GM12878 (cell line): ENCODE data around the gene ADAMTS2. TPM values are rescaled to one million over a fixed set of nuclear protein-coding genes. Genes with fewer than 3 reads are reported as not detected.

Experiments used
- ATAC-seq: fragments of 200-7000 bp; cut with Tn5 transposase; 3 replicates; pipeline ENCODE4 v1.9.1; 2020; ENCODE audit warnings: mild to moderate bottlenecking, moderate library complexity
- BruUV-seq: library from RNA; stranded (reverse); fragments of 400-500 nt; replicated peaks from 2 replicates; lab custom pipeline; 2021; lab: Mats Ljungman, UMichigan
- CTCF ChIA-PET: fragments of 300-600 bp; sonication (Branson Sonifier 250); formaldehyde crosslinking; extraction: SDS; loops from one replicate; lab custom pipeline; 2021; ENCODE audit warnings: inconsistent platforms; lab: Yijun Ruan, JAX
- POLR2A ChIA-PET: fragments of 350-600 bp; formaldehyde crosslinking; extraction: SDS; loops from one replicate; lab custom pipeline; 2021; ENCODE audit warnings: inconsistent platforms; lab: Charles Lee
- RAD21 ChIA-PET: fragments of 300-600 bp; sonication (Branson Sonifier 250); formaldehyde crosslinking; loops from one replicate; lab custom pipeline; 2023; ENCODE audit warnings: antibody characterized with exemption; ENCODE audit not compliant: unreplicated experiment; lab: Charles Lee
- SMC1A ChIA-PET: fragments of 300-600 bp; sonication (Branson Sonifier 250); formaldehyde crosslinking; loops from one replicate; lab custom pipeline; 2023; ENCODE audit not compliant: unreplicated experiment, uncharacterized antibody; lab: Charles Lee
- DNase-seq: peaks from one replicate; pipeline ENCODE4 v3.0.0-alpha.2; 2011; ENCODE audit warnings: low read depth, low spot score
- FAIRE-seq: peaks from 3 replicates; lab custom pipeline; 2011; peaks lifted over from hg19 to GRCh38; lab: Jason Lieb, UNC
- H2AFZ ChIP-seq: 2 replicates; pipeline ENCODE4 v1.6.0; 2011; ENCODE audit warnings: low read depth, low read length, control low read depth; ENCODE audit not compliant: control insufficient read depth
- H3K27ac ChIP-seq: 2 replicates; pipeline ENCODE4 v1.5.1; 2011; ENCODE audit warnings: control low read depth; ENCODE audit not compliant: control insufficient read depth, insufficient read depth
- H3K27me3 ChIP-seq, 2 experiments: replicated peaks in 1 of 2; 2 replicates each; pipeline versions ENCODE4 v1.6.0 to v1.6.1; 2011; ENCODE audit warnings: low read length in 1 of 2; ENCODE audit not compliant: control insufficient read depth in 2 of 2, insufficient read depth in 2 of 2
- H3K36me3 ChIP-seq, 2 experiments: 2 replicates each; pipeline ENCODE4 v1.5.1; 2011; ENCODE audit warnings: low read length in 1 of 2; ENCODE audit not compliant: control insufficient read depth in 2 of 2, insufficient read depth in 2 of 2
- H3K4me1 ChIP-seq: 2 replicates; pipeline ENCODE4 v1.6.1; 2011; ENCODE audit warnings: mild to moderate bottlenecking, low read length, moderate library complexity, mixed read lengths; ENCODE audit not compliant: control insufficient read depth, insufficient read depth
- H3K4me2 ChIP-seq: 2 replicates; pipeline ENCODE4 v1.6.0; 2011; ENCODE audit warnings: control low read depth; ENCODE audit not compliant: control insufficient read depth, insufficient read depth
- H3K4me3 ChIP-seq: fragments of 200-600 bp; sonication (generic); 2 replicates; pipeline ENCODE4 v1.5.1; 2016
- H3K79me2 ChIP-seq: 2 replicates; pipeline ENCODE4 v1.6.0; 2011; ENCODE audit warnings: low read length; ENCODE audit not compliant: control insufficient read depth, insufficient read depth
- H3K9ac ChIP-seq: 2 replicates; pipeline ENCODE4 v1.8.0; 2011; ENCODE audit warnings: low read length, control low read depth, mixed read lengths; ENCODE audit not compliant: control insufficient read depth, insufficient read depth
- H3K9me3 ChIP-seq: replicated peaks from 3 replicates; pipeline ENCODE4 v1.5.1; 2011; ENCODE audit warnings: mild to moderate bottlenecking, low read length; ENCODE audit not compliant: control insufficient read depth, insufficient read depth
- H4K20me1 ChIP-seq: 2 replicates; pipeline ENCODE4 v1.6.0; 2011; ENCODE audit not compliant: control insufficient read depth, insufficient read depth
- BCL11A ChIP-seq: IDR thresholded peaks from 2 replicates; pipeline ENCODE4 v1.6.1; 2011; ENCODE audit warnings: low read depth, low read length
- CBFB ChIP-seq: IDR thresholded peaks from 2 replicates; pipeline ENCODE4 v1.6.1; 2016; ENCODE audit warnings: antibody characterized with exemption, low read depth
- DPF2 ChIP-seq: fragments of 450-650 bp; IDR thresholded peaks from 2 replicates; pipeline ENCODE4 v1.6.1; 2017; ENCODE audit warnings: mild to moderate bottlenecking
- KLF5 ChIP-seq: fragments of 450-650 bp; IDR thresholded peaks from 2 replicates; pipeline ENCODE4 v1.6.1; 2014; ENCODE audit warnings: mild to moderate bottlenecking; ENCODE audit not compliant: partially characterized antibody
- LARP7 ChIP-seq: fragments of 450-650 bp; IDR thresholded peaks from 2 replicates; pipeline ENCODE4 v1.6.1; 2017; ENCODE audit warnings: mild to moderate bottlenecking
- NFXL1 ChIP-seq: fragments of 450-650 bp; IDR thresholded peaks from 2 replicates; pipeline ENCODE4 v1.6.1; 2017; ENCODE audit warnings: antibody characterized with exemption, mild to moderate bottlenecking, borderline replicate concordance
- PAX5 ChIP-seq: IDR thresholded peaks from 2 replicates; pipeline ENCODE4 v1.6.1; 2011; ENCODE audit warnings: low read depth, low read length, borderline replicate concordance
- SMAD1 ChIP-seq: fragments of 450-650 bp; IDR thresholded peaks from 2 replicates; pipeline ENCODE4 v1.6.1; 2018; ENCODE audit warnings: mild to moderate bottlenecking, low read depth; ENCODE audit not compliant: partially characterized antibody
- TARDBP ChIP-seq: IDR thresholded peaks from 2 replicates; pipeline ENCODE4 v1.6.1; 2016; ENCODE audit warnings: borderline replicate concordance
- YY1 ChIP-seq: IDR thresholded peaks from 2 replicates; pipeline ENCODE4 v1.6.1; 2011; ENCODE audit warnings: low read depth, mild to moderate bottlenecking, low read length
- ZNF622 ChIP-seq: fragments of 450-650 bp; IDR thresholded peaks from 2 replicates; pipeline ENCODE4 v1.6.1; 2017; ENCODE audit warnings: mild to moderate bottlenecking, inconsistent platforms
- WGBS: methylation state at CpG from one replicate; pipeline ENCODE4 v1.1.6; 2016; ENCODE audit warnings: low lambda C conversion rate; ENCODE audit not compliant: insufficient replicate concordance, insufficient coverage; ENCODE audit errors: missing lambda C conversion rate; 5-methylcytosine and 5-hydroxymethylcytosine counted together
- in situ Hi-C: fragments of 300-500 bp; cut with MboI; formaldehyde crosslinking; loops from 9 replicates; pipeline ENCODE4 v1.14.3; 2018; ENCODE audit warnings: mixed read lengths
- intact Hi-C: fragments of 100-400 bp; cut with micrococcal nuclease; formaldehyde crosslinking; loops from one replicate; pipeline ENCODE4 v1.14.2; 2022; ENCODE audit not compliant: unreplicated experiment
- polyA plus RNA-seq, 11 experiments: library from polyadenylated mRNA; depleted of rRNA in 4 of 11; unstranded in 6 of 11; stranded (reverse) in 5 of 11; fragments of >200 nt; fragmentation: Nextera tagmentation in 4 of 11; fragmentation: Illumina TruSeq in 1 of 11; extraction: Ambion mirVana in 4 of 11; extraction: Trizol in 1 of 11; gene quantifications; 1 replicate in 1 of 11; 2 replicates in 10 of 11; pipeline versions ENCODE4 v1.2.1 to v1.2.3, GENCODE V29; 2011 to 2016; ENCODE audit warnings: inconsistent platforms in 2 of 11, missing spikeins in 2 of 11, low read depth in 1 of 11
- total RNA-seq, 4 experiments: library from RNA; depleted of rRNA in 3 of 4; stranded (reverse); fragments of >200 nt in 3 of 4; fragmentation: Illumina TruSeq in 1 of 4; extraction: Trizol in 1 of 4; gene quantifications; 2 replicates each; pipeline versions ENCODE4 v1.2.1 to v1.2.3, GENCODE V29; 2013 to 2021
- TF ChIP-seq, protein P1 (sequence below): IDR thresholded peaks from 2 replicates; pipeline ENCODE4 v1.6.1; 2011; ENCODE audit warnings: borderline replicate concordance, low read depth, mild to moderate bottlenecking, moderate library complexity, low read length; ENCODE audit not compliant: insufficient read depth, poor library complexity, severe bottlenecking
- TF ChIP-seq, protein P2 (sequence below), 3 experiments: IDR thresholded peaks in 2 of 3; conservative IDR thresholded peaks in 1 of 3; 2 replicates each; pipeline ENCODE4 v1.5.1; 2011; ENCODE audit warnings: low read depth in 3 of 3, low read length in 3 of 3, mild to moderate bottlenecking in 3 of 3, control low read depth in 2 of 3, moderate library complexity in 2 of 3, inconsistent platforms in 1 of 3, mixed read lengths in 1 of 3; ENCODE audit not compliant: control insufficient read depth in 2 of 3, insufficient read depth in 1 of 3; ENCODE audit errors: extremely low read depth in 1 of 3

ADAMTS2 gene
- total and polyA plus RNA-seq, 10 of the 15 experiments (the other 5 are each of a cell fraction or from before 2014, with no cell fraction given), result 0.03 to 0.05 TPM; not detected in 8

GRCh38 chr5:179309751-179310320 is 35.4 kb downstream of the ADAMTS2 start:
- BruUV-seq, result no TSS peak
- CTCF ChIA-PET, result no interaction called here
- Histone ChIP-seq H3K27me3 (no peaks in the 10 kb centered on the region), H4K20me1 (no peaks in the 10 kb centered on the region), H2AFZ (no peak overlapping the region), H3K27ac (no peak overlapping the region), H3K9ac (no peak overlapping the region), H3K4me1 (no peaks in the 10 kb centered on the region), H3K9me3 (no peaks in the 10 kb centered on the region; the same call in 2 of the 3 replicates), H3K4me3 (no peak overlapping the region), H3K79me2 (no peaks in the 10 kb centered on the region), H3K4me2 (no peak overlapping the region), H3K36me3 (no peaks in the 10 kb centered on the region)
- intact Hi-C loops, result no loop called here
- no peak for FAIRE-seq
- 35% methylated on average over 10 of the region's 10 CpGs for WGBS
- POLR2A ChIA-PET, result no interaction called here
- in situ Hi-C loops, result no loop called here
- RAD21 ChIA-PET, result no interaction called here
- no peak for ATAC-seq
- SMC1A ChIA-PET, result no interaction called here
- no peak for DNase-seq
- TF ChIP-seq LARP7 (no peak), PAX5 (no peak), CBFB (no peak), DPF2 (no peak), NFXL1 (no peak), SMAD1 (no peak), BCL11A (no peak), YY1 (no peak), TARDBP (no peak), KLF5 (no peak), ZNF622 (no peak)
- TF ChIP-seq, protein P1, sequence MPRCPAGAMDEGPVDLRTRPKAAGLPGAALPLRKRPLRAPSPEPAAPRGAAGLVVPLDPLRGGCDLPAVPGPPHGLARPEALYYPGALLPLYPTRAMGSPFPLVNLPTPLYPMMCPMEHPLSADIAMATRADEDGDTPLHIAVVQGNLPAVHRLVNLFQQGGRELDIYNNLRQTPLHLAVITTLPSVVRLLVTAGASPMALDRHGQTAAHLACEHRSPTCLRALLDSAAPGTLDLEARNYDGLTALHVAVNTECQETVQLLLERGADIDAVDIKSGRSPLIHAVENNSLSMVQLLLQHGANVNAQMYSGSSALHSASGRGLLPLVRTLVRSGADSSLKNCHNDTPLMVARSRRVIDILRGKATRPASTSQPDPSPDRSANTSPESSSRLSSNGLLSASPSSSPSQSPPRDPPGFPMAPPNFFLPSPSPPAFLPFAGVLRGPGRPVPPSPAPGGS, result no peak
- TF ChIP-seq, protein P2, sequence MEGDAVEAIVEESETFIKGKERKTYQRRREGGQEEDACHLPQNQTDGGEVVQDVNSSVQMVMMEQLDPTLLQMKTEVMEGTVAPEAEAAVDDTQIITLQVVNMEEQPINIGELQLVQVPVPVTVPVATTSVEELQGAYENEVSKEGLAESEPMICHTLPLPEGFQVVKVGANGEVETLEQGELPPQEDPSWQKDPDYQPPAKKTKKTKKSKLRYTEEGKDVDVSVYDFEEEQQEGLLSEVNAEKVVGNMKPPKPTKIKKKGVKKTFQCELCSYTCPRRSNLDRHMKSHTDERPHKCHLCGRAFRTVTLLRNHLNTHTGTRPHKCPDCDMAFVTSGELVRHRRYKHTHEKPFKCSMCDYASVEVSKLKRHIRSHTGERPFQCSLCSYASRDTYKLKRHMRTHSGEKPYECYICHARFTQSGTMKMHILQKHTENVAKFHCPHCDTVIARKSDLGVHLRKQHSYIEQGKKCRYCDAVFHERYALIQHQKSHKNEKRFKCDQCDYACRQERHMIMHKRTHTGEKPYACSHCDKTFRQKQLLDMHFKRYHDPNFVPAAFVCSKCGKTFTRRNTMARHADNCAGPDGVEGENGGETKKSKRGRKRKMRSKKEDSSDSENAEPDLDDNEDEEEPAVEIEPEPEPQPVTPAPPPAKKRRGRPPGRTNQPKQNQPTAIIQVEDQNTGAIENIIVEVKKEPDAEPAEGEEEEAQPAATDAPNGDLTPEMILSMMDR (IDR thresholded peaks at IDR 0.05 in 2 of 3, conservative IDR thresholded peaks at IDR 0.05 in 1 of 3; ENCODE audit: control insufficient read depth in 2 of 3, extremely low read depth in 1 of 3, insufficient read depth in 1 of 3, low read depth in 3 of 3, low read length in 3 of 3), result no peak
- TF ChIP-seq, all 136 proteins: peak for 0
